DLD1 (cell line): ENCODE measurements around the gene ORC3.

Experiments
- in situ Hi-C: cut with HindIII; loops from 2 replicates; pipeline ENCODE4 v1.10.0; 2017; ENCODE audit warnings: low sequenced_read_pairs

Gene ORC3

GRCh38 chr6:87589693-87590416 lies at the start of gene ORC3, which contains the start of gene RARS2:
Gene ORC3 (plus strand): TSS chr6:87590135. CDS start chr6:87590169, 34 bp downstream.
Gene RARS2 (minus strand): TSS chr6:87589987. CDS start chr6:87589957, 30 bp downstream.
- in situ Hi-C loops: no loop called here

GRCh38 chr6:87540539-87540938 lies 49.4 kb upstream of the ORC3 start:
- in situ Hi-C loops: no loop called here

GRCh38 chr6:87541041-87541440 lies 48.9 kb upstream of the ORC3 start:
- in situ Hi-C loops: no loop called here

- in situ Hi-C loops: no loop called here
These were observed 48.2 kb upstream of the ORC3 start for GRCh38 chr6:87541744-87542143.

- in situ Hi-C loops: no loop called here
These were observed 46.0 kb upstream of the ORC3 start for GRCh38 chr6:87543696-87544473.

GRCh38 chr6:87544474-87544735 lies 45.5 kb upstream of the ORC3 start:
- in situ Hi-C loops: no loop called here

GRCh38 chr6:87551799-87552198 lies 38.1 kb upstream of the ORC3 start:
- in situ Hi-C loops: no loop called here

- in situ Hi-C loops: no loop called here
These were observed 36.7 kb upstream of the ORC3 start for GRCh38 chr6:87553159-87553765.

GRCh38 chr6:87555506-87555905 lies 34.4 kb upstream of the ORC3 start:
- in situ Hi-C loops: no loop called here

GRCh38 chr6:87558446-87558845 lies 31.5 kb upstream of the ORC3 start:
- in situ Hi-C loops: no loop called here

- in situ Hi-C loops: no loop called here
These were observed 28.9 kb upstream of the ORC3 start for GRCh38 chr6:87561017-87561416.

- in situ Hi-C loops: no loop called here
These were observed 17.9 kb upstream of the ORC3 start for GRCh38 chr6:87572021-87572420.

- in situ Hi-C loops: no loop called here
These were observed 17.1 kb upstream of the ORC3 start for GRCh38 chr6:87572883-87573282.

GRCh38 chr6:87573307-87574024 lies 16.5 kb upstream of the ORC3 start:
- in situ Hi-C loops: no loop called here

- in situ Hi-C loops: no loop called here
These were observed 15.6 kb upstream of the ORC3 start for GRCh38 chr6:87574237-87574804.

- in situ Hi-C loops: no loop called here
These were observed 14.5 kb upstream of the ORC3 start for GRCh38 chr6:87575423-87575822.

GRCh38 chr6:87583822-87584221 lies 6.1 kb upstream of the ORC3 start:
- in situ Hi-C loops: no loop called here

- in situ Hi-C loops: no loop called here
These were observed 3.4 kb upstream of the ORC3 start for GRCh38 chr6:87586371-87587077.

GRCh38 chr6:87588756-87589407 lies 1.1 kb upstream of the ORC3 start:
- in situ Hi-C loops: no loop called here

- in situ Hi-C loops: no loop called here
These were observed 514 bp downstream of the ORC3 start for GRCh38 chr6:87590417-87590880.
